NK-92 treated with Interleukin-12 subunit alpha and Interleukin-12 subunit beta, amount 100 ng/mL, for 24 hours (cell line): ENCODE results near the gene UQCR10.
"Not testable (repeated sequence)": the region's sequence is repeated elsewhere in the genome, so short reads cannot be mapped to it uniquely, and the experiment has no call there.

ENCODE experiments used
- DNase-seq: peaks from one replicate; lab custom pipeline; 2025; lab: John Stamatoyannopoulos, UW

The UQCR10 gene

DNA sequence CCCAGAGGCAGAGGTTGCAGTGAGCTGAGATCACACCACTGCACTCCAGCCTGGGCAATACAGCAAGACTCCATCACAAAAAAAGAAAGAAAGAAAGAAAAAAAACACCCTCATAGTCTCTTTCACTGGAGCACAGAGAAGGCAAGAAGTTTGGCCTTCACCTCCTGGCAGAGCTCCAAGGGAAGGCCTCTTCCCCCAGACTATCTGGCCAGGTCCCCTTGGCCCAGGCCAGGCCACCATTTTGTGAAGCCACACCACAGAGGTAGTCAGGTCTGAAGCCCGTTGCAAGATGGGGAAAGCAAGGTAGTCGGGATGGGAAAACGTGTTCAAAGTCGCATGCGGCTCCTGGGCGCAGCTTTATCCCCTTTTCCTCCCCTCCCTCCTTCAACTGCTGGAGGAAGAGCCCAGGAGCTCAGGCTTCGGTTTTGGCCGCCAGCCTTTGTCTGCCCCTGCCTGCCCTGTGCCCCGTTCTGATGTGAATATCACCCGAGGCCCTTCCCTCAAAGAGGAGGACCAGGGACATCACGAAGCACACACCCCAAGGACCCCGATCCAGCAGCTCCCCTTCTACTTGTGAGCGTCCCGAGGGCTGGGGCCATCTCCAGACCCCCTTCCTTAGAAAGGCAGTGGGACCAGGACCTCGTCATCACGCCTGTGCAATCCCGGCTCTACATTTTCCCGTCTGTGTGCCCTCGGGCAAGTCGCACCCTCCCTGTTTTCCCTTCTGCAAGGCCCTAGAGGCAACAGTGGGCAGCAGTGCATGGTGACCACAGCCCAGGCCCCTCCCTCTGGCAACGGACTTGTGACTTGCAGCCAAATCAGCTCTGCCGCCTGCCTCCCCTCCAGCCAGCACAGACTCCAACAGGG, 29.7 kb upstream of the UQCR10 start:
- DNase-seq: no peak

DNA sequence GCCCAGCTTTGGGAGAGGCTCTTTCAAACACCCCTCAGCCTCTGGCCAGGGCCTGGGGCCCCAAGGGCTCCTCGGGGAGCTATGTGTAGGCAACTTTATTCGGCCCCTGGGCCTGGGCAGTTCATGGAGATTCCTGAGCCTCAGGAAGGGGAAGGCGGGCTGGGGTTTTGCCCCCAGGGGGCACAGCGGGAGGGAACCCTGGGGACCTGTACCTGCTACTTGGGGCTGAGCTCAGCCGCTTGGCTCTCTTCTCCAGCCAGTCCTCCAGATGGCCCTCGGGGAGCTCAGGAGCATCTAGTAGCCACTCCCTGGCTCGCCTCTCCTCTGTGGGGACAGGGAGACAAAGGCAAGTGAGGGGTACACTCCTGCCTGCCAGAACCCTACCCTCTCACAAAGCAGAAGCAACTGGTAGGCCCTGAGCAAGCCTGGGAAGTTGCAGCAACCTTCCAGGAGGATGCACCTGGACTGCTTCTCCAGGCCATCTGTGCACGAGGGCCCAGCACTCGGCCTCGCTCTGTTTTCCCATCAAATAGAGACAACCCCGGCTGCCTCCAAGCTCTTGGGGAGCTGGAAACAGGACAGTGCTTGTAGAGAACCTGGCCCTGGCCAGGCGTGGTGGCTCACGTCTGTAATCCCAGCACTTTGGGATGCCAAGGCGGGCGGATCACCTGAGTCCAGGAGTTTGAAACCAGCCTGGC, 28.9 kb upstream of the UQCR10 start:
- DNase-seq: no peak

GRCh38 chr22:29739346-29739875, 27.8 kb upstream of the UQCR10 start:
- DNase-seq: no peak

- DNase-seq: no peak
Measured at GRCh38 chr22:29740216-29740615, 27.0 kb upstream of the UQCR10 start.

GRCh38 chr22:29741926-29742325, 25.2 kb upstream of the UQCR10 start:
- no peak for DNase-seq

- no peak for DNase-seq
Measured at GRCh38 chr22:29742326-29742725, 24.8 kb upstream of the UQCR10 start.

DNA sequence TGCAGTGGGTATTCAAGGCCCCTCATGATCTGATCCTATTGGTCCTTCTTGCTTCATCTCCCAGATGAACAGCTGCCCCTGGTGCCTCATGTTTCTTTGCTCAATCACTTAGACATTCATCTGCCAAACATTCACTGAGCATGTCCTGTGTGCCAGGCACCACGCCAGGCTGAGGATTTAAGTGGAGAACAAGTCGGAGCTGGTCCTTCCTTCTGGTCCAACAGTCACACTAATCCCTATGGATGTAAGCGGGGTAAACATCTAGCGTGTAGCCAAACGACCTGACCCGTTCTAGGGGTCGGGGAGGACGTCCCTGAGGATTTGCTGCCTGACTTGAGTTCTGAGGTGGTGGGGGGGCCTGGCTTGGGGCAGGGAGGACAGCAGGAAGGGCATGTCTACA, 22.3 kb upstream of the UQCR10 start:
- DNase-seq: no peak

DNA sequence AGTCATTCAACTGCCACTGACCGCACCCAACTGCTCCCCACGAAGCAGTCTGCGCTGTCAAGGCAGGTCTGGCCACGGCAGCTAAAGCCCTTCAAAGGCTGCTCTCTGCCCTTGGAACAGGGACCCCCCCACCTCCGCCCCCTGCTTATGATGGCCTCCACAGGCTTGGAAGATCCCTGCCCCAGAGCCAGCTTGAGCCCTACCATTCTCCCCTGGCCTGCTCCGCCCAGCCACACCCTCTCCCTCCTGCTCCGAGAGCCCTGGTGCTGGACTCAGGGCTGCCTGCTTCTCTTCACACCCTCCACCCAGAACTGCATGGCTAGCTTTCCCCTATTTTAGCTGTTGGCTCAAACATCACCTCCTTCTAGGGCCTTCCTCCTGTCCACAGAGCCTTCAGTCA, 19.3 kb upstream of the UQCR10 start:
- no peak for DNase-seq

- no peak for DNase-seq
Measured at GRCh38 chr22:29748248-29748893, 18.8 kb upstream of the UQCR10 start.

GRCh38 chr22:29750029-29750428, 17.1 kb upstream of the UQCR10 start:
- no peak for DNase-seq

DNA sequence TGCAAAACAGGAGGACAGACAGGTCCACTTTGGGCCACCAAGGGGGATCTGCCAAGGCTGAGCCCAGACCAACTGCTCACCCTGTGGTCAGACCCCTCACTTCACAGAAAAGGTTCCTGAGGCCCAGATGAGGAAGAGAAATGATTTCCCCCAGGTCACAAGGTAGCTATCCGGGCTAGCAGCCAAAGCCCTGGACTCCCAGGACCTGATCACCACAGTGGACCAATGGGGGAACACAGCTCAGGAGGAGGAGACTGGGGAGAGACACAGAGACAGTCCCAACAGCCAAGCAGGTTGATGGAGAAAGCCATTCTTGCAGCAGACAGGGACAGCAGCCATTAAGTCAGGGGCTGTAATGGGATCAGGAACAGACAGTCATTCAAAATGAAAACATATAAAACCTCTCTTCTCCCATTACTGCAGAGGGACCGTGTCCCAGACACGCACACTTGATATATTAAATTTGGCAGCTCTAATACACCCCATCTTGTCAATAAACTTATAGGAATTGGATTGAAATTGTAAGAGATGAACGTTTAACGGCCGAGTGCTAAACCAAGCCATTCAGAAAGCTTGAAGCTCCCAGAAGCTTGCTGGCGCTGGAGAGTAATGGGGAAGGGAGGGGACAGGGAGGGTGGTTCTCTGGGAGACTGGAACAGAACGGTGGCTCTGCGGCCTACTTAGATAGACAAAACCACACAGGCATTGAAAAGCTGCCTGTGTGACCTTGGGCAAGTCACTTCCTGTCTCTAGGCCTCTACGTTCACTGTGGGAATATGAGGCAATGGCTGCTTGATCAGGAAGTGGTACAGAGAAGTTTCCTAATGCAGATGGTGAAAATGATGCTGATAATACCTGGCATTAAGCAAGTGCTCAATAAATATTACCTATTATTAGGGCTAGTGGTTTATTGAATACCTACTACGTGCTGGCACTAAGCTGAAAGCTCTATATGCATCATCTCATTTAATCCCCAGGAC, 16.3 kb upstream of the UQCR10 start:
- DNase-seq: peak; percentile 49

DNA sequence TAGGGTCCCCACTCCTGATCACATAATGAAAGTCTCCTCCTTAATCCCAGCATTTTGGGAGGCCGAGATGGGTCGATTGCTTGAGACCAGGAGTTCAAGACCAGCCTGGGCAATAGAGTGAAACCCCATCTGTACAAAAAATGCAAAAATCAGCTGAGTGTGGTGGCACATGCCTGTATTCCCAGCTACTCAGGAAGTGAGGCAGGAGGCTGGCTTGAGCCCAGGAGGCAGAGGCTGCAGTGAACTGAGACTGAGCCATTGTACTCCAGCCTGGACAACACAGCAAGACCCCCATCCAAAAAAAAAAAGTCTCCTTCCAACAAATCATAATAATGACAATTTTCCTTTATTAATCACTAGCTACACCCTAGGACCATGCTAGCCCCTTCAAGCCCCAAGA, 15.5 kb upstream of the UQCR10 start:
- DNase-seq: no peak

DNA sequence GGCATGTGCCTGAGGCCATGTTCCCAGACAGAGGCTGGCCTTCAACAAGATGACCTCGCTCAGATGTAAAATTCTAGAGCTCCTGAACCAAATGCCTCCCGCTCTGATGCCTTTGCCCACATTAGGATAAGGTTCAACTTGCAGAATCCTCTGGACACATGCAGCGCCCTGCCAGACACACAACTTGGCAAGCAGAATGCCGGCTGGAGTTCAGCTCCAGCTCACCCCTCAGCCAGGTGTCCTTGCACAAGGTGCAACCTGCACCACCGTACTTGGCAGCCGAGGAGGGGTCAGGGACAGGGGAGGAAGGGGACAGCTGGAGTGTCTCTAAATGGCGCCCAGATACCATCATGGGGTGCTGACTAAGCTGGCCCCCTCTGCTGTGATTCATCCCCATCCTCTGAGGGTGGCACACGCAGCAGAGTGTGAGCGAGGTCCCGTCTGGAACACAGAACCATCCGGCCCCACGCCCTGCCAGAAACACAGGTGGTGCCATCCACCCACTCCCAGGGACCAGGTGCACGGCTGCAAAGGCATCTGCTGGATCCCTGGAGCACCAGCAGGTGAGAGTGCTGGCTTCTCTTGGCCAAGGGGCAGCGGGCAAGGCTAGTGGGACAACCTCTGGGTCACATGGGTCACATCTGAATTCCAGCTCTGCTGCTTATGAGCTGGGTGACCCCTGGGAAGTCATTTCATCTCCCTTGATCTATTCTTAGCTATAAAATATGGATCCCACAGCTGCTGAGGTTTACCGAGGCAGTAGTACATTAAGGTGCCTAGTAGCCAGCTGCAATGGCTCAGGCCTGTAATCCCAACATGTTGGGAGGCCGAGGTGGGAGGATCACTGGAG, 13.1 kb upstream of the UQCR10 start:
- DNase-seq: no peak

DNA sequence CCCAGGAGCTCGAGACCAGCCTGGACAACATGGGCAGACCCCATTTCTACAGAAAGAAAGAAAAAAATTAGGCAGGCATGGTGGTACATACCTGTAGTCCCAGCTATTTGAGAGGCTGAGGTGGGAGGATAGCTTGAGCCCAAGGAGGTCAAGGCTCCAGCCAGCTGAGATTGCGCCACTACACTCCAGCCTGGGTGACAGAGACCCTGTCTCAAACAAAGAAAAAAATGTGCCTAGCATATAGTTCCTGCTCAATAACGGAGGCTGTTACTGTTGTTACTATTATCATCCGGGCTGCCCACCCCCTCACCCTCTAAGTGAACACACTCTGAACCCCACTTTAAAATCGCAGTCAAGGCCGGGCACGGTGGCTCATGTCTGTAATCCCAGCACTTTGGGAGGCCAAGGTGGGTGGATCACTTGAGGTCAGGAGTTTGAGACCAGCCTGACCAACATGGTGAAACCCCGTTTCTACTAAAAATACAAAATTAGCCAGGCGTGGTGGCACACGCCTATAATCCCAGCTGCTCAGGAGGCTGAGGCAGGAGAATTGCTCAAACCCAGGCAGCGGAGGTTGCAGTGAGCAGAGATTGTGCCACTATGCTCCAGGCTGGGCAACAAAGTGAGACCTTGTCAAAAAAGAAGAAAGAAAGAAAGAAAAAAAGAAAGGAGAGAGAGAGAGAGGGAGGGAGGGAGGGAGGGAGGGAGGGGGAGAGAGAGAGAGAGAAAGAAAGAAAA, 12.3 kb upstream of the UQCR10 start:
- DNase-seq: not testable (repeated sequence)

GRCh38 chr22:29755889-29756288, 11.3 kb upstream of the UQCR10 start:
- no peak for DNase-seq

DNA sequence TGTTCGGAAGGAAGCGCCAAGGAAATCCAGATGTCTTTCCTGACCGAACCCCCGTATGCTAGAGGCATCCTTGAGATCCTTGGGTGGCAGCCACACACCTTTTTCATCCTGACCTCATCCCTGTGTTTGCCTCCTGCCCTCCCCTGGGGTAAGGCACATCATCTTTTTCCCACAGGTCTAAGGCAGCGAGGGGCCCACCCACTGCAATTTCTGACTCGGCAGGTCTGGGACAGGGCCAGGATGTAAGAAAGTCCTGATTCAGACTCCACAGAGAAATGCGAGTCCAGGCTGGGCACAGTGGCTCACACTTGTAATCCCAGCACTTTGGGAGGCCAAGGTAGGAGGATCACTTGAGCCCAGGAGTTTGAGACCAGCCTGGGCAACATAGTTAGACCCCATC, 10.8 kb upstream of the UQCR10 start:
- no peak for DNase-seq

DNA sequence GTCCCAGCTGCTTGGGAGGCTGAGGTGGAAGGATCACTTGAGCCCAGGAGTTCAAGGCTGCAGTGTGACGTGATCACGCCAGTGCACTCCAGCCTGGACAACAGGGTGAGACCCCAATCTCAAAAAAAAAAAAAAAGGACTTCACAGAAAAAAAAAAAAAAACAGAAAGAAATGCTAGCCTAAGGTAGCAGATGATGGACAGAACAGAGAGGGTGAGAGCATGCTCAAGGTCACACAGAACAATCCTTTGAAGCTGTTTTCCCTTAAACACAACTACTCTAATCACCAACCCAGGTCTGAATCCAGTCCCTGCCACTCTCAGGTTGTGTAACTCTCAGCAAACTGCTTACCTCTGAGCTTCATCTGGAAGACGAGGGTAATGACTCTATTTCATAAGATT, 10.1 kb upstream of the UQCR10 start:
- DNase-seq: no peak

DNA sequence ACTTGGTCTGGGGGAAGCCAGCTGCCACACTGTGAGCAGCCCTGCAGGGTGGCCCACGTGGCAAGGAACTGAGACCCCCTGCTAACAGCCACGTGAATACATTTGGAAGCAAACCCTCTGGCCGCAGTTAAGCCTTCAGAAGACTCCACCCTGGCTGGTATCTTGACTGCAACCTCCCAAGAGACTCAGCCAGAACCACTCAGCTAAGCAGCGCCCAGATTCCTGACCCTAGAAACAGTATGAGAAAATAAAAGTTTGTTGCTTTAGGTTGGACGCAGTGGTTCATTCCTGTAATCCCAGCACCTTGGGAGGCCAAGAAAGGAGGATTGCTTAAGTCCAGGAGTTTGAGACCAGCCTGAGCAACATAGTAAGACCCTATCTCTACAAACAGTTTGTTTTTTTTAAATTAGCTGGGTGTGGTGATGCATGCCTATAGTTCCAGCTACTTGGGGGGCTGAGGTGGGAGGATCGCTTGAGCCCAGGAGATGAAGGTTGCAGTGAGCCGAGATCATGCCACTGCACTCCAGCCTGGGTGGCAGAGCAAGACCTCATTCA, 9.0 kb upstream of the UQCR10 start:
- no peak for DNase-seq

DNA sequence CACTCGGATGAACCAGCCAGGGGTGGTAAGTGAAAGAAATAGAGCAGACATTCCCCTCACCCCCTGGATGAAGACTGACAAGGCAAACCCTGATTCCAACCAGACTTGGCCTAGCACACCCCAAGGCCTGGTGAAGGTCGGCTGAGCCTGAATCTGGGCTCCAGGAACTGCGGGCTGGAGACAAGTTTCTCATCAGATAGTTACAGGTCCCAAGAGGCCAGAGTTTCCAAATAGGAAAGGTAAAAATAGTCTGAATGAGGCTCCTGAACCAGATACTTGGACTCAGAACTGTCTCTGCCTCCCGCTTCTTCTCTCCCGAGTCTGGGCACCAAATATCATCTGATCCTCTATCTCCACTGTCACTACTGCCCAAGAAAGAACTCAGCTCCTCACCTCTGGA, 8.2 kb upstream of the UQCR10 start:
- no peak for DNase-seq

GRCh38 chr22:29762263-29762662, 4.9 kb upstream of the UQCR10 start:
- DNase-seq: no peak
